Vagina (tissue), 2 donors: Measurements from ENCODE around the gene ARHGAP24. TPM values are rescaled to one million over a fixed set of nuclear protein-coding genes. Genes with fewer than 3 reads are reported as not detected.

Source experiments
- DNase-seq, 2 donors: peaks; one replicate each; pipeline ENCODE4 v3.0.0-alpha.2; 2017; ENCODE audit errors: extremely low spot score in 2 of 2
- H3K27ac ChIP-seq: fragments of 200-600 bp; sonication (generic); one replicate; pipeline ENCODE4 v1.5.1; 2019
- H3K27me3 ChIP-seq: fragments of 200-600 bp; sonication (generic); one replicate; pipeline ENCODE4 v1.5.1; 2019
- H3K36me3 ChIP-seq, 2 donors: fragments of 200-600 bp; sonication (generic); one replicate each; pipeline ENCODE4 v1.5.1; 2017 to 2019
- H3K4me1 ChIP-seq: fragments of 200-600 bp; sonication (generic); one replicate; pipeline ENCODE4 v1.5.1; 2019
- H3K4me3 ChIP-seq, 2 donors: fragments of 200-600 bp; sonication (generic); 1 replicate in 1 of 2; 2 replicates in 1 of 2; pipeline ENCODE4 v1.5.1; 2016 to 2019
- H3K9me3 ChIP-seq: fragments of 200-600 bp; sonication (generic); one replicate; pipeline ENCODE4 v1.5.1; 2019
- CTCF ChIP-seq, 3 experiments: fragments of 450-650 bp in 2 of 3; fragments of 200-600 bp in 1 of 3; sonication (generic) in 1 of 3; IDR thresholded peaks; one replicate each; pipeline ENCODE4 v1.5.1; 2017 to 2019; ENCODE audit warnings: antibody characterized with exemption in 3 of 3, mild to moderate bottlenecking in 2 of 3, moderate library complexity in 2 of 3
- POLR2A ChIP-seq, 2 donors: fragments of 450-650 bp; IDR thresholded peaks; one replicate each; pipeline ENCODE4 v1.6.1; 2017; ENCODE audit warnings: antibody characterized with exemption in 2 of 2, mild to moderate bottlenecking in 2 of 2, moderate library complexity in 2 of 2
- POLR2AphosphoS5 ChIP-seq, 2 donors: sonication (generic); formaldehyde crosslinking; IDR thresholded peaks; one replicate each; pipeline ENCODE4 v1.9.0; 2017; ENCODE audit warnings: antibody characterized with exemption in 2 of 2, mild to moderate bottlenecking in 2 of 2, low read depth in 1 of 2; ENCODE audit not compliant: insufficient read depth in 1 of 2
- intact Hi-C: fragments of 100-400 bp; cut with DNase I; formaldehyde crosslinking; loops from one replicate; pipeline ENCODE4 v1.15.1; 2023
- total RNA-seq: library from RNA; depleted of rRNA; stranded (reverse); fragments of >200 nt; gene quantifications from one replicate; pipeline ENCODE4 v1.2.3, GENCODE V29; 2016

ARHGAP24 gene
- total RNA-seq, 1 donor from 2014 or later = 40.0 TPM

GRCh38 chr4:85697854-85698253 lies 222.9 kb downstream of the ARHGAP24 start:
- Histone ChIP-seq H3K4me3 (no peak overlapping the region), H3K27ac (no peak overlapping the region), H3K36me3 (no peaks in the 10 kb centered on the region), H3K9me3 (no peaks in the 10 kb centered on the region), H3K27me3 (no peaks in the 10 kb centered on the region), H3K4me1 (no peaks in the 10 kb centered on the region)
- intact Hi-C loops = no loop called here
- no peak for DNase-seq
- no peak for TF ChIP-seq POLR2AphosphoS5 (IDR thresholded peaks at IDR 0.05; ENCODE audit: insufficient read depth in 1 of 2, low read depth in 1 of 2)
- TF ChIP-seq POLR2A (IDR thresholded peaks at IDR 0.05) = no peak
- no peak for TF ChIP-seq CTCF (IDR thresholded peaks at IDR 0.05)

GRCh38 chr4:85700362-85700761 lies 225.4 kb downstream of the ARHGAP24 start:
- H3K4me3 ChIP-seq = no peak overlapping the region
- no peaks in the 10 kb centered on the region for H3K36me3 ChIP-seq
- TF ChIP-seq POLR2AphosphoS5 (IDR thresholded peaks at IDR 0.05; ENCODE audit: insufficient read depth in 1 of 2, low read depth in 1 of 2) (no peak), POLR2A (IDR thresholded peaks at IDR 0.05) (no peak), CTCF (IDR thresholded peaks at IDR 0.05) (no peak)
- no peaks in the 10 kb centered on the region for H3K4me1 ChIP-seq
- no peaks in the 10 kb centered on the region for H3K27me3 ChIP-seq
- no peak for DNase-seq
- intact Hi-C loops = no loop called here
- H3K9me3 ChIP-seq = no peaks in the 10 kb centered on the region
- H3K27ac ChIP-seq = no peak overlapping the region

GRCh38 chr4:85701861-85702321 lies 226.9 kb downstream of the ARHGAP24 start:
- intact Hi-C loops = no loop called here
- H3K4me3 ChIP-seq = no peak overlapping the region

GRCh38 chr4:85703096-85703495 lies 228.1 kb downstream of the ARHGAP24 start:
- no peaks in the 10 kb centered on the region for H3K4me1 ChIP-seq
- DNase-seq = no peak
- no peaks in the 10 kb centered on the region for H3K27me3 ChIP-seq
- TF ChIP-seq POLR2A (IDR thresholded peaks at IDR 0.05) (no peak), POLR2AphosphoS5 (IDR thresholded peaks at IDR 0.05; ENCODE audit: insufficient read depth in 1 of 2, low read depth in 1 of 2) (no peak), CTCF (IDR thresholded peaks at IDR 0.05) (no peak)
- no peaks in the 10 kb centered on the region for H3K36me3 ChIP-seq
- intact Hi-C loops = no loop called here
- no peaks in the 10 kb centered on the region for H3K9me3 ChIP-seq
- H3K4me3 ChIP-seq = no peak overlapping the region
- H3K27ac ChIP-seq = no peak overlapping the region

More at GRCh38 chr4:85701861-85702321, 226.9 kb downstream of the ARHGAP24 start:
- DNase-seq = no peak
- Histone ChIP-seq H3K27ac (no peak overlapping the region), H3K36me3 (no peaks in the 10 kb centered on the region), H3K4me1 (no peaks in the 10 kb centered on the region), H3K9me3 (no peaks in the 10 kb centered on the region), H3K27me3 (no peaks in the 10 kb centered on the region)
- no peak for TF ChIP-seq CTCF (IDR thresholded peaks at IDR 0.05)
- no peak for TF ChIP-seq POLR2AphosphoS5 (IDR thresholded peaks at IDR 0.05; ENCODE audit: insufficient read depth in 1 of 2, low read depth in 1 of 2)
- TF ChIP-seq POLR2A (IDR thresholded peaks at IDR 0.05) = no peak

- no peak for TF ChIP-seq CTCF (IDR thresholded peaks at IDR 0.05)
- no peak for TF ChIP-seq POLR2AphosphoS5 (IDR thresholded peaks at IDR 0.05; ENCODE audit: insufficient read depth in 1 of 2, low read depth in 1 of 2)
- no peak for TF ChIP-seq POLR2A (IDR thresholded peaks at IDR 0.05)
- Histone ChIP-seq H3K9me3 (no peaks in the 10 kb centered on the region), H3K27ac (no peak overlapping the region), H3K36me3 (no peaks in the 10 kb centered on the region), H3K27me3 (no peaks in the 10 kb centered on the region), H3K4me3 (no peak overlapping the region), H3K4me1 (no peaks in the 10 kb centered on the region)
- DNase-seq = no peak
- intact Hi-C loops = no loop called here
Measured at GRCh38 chr4:85707611-85708010, 232.7 kb downstream of the ARHGAP24 start.
